ENCODE measurements around the gene FMO2. TPM values are rescaled to one million over a fixed set of nuclear protein-coding genes. Genes with fewer than 3 reads are reported as not detected.

Gene FMO2
- total and polyA plus RNA-seq, 2 of the 8 experiments (the other 6 are each of a cell fraction or from before 2014, with no cell fraction given): not detected

GRCh38 chr1:171179318-171180227, 5.5 kb upstream of the FMO2 start:
- Histone ChIP-seq H2AFZ (ENCODE audit: low read length) (no peak overlapping the region), H3K9me3 (ENCODE audit: insufficient read depth in 2 of 2, low read depth in 1 of 2, low read length in 1 of 2) (no peaks in the 10 kb centered on the region), H2AK5ac (ENCODE audit: low read depth, low read length) (no peak overlapping the region), H3K14ac (ENCODE audit: insufficient read length) (no peak overlapping the region), H3K4me3 (ENCODE audit: extremely low read depth in 1 of 4, insufficient read depth in 2 of 4, low read depth in 3 of 4, low read length in 4 of 4) (no peak overlapping the region), H3K23me2 (ENCODE audit: low read depth, low read length) (no peaks in the 10 kb centered on the region), H4K91ac (replicated peaks; ENCODE audit: insufficient read length, low read length) (no peak overlapping the region), H4K20me1 (replicated peaks in 1 of 2; ENCODE audit: control insufficient read depth in 1 of 2, insufficient read depth in 2 of 2, low read length in 2 of 2) (no peaks in the 10 kb centered on the region), H2BK12ac (ENCODE audit: low read depth, low read length) (no peak overlapping the region), H2BK15ac (ENCODE audit: low read length) (no peak overlapping the region), H4K8ac (ENCODE audit: extremely low read depth, insufficient read depth, low read length) (no peak overlapping the region), H3K4me1 (replicated peaks in 1 of 4; ENCODE audit: control insufficient read depth in 3 of 4, insufficient read depth in 4 of 4, low read length in 3 of 4) (no peaks in the 10 kb centered on the region), H2BK20ac (ENCODE audit: low read length) (no peak overlapping the region), H3K56ac (replicated peaks; ENCODE audit: insufficient read length, low read depth, low read length) (no peak overlapping the region), H3K18ac (ENCODE audit: extremely low read depth, low read length) (no peak overlapping the region), H3K4ac (replicated peaks; ENCODE audit: insufficient read length, low read depth, low read length) (no peak overlapping the region), H3K79me1 (ENCODE audit: low read depth, low read length) (no peaks in the 10 kb centered on the region), H3K27me3 (replicated peaks in 1 of 4; ENCODE audit: control insufficient read depth in 3 of 4, extremely low read depth in 1 of 4, insufficient read depth in 3 of 4, low read length in 3 of 4) (no peaks in the 10 kb centered on the region), H3K36me3 (ENCODE audit: control insufficient read depth in 2 of 4, insufficient read depth in 4 of 4, low read length in 3 of 4) (no peaks in the 10 kb centered on the region), H4K5ac (ENCODE audit: insufficient read length, low read depth, low read length) (no peak overlapping the region), H3K23ac (ENCODE audit: insufficient read length) (no peak overlapping the region), H3K79me2 (ENCODE audit: control insufficient read depth in 1 of 2, insufficient read depth in 2 of 2, low read length in 2 of 2) (no peaks in the 10 kb centered on the region), H3K9ac (replicated peaks in 1 of 4; ENCODE audit: extremely low read depth in 1 of 4, low read depth in 3 of 4, low read length in 3 of 4) (no peak overlapping the region), H3K27ac (ENCODE audit: low read depth, low read length) (no peak overlapping the region), H3K4me2 (ENCODE audit: insufficient read depth in 1 of 2, low read depth in 2 of 2, low read length in 2 of 2) (no peak overlapping the region), H2BK120ac (replicated peaks; ENCODE audit: low read depth, low read length) (no peak overlapping the region), H2BK5ac (ENCODE audit: low read depth, low read length) (no peak overlapping the region)
- no peak for TF ChIP-seq POLR2AphosphoS5 (IDR thresholded peaks at IDR 0.05; ENCODE audit: low read depth, low read length)
- no peak for TF ChIP-seq CTBP2 (IDR thresholded peaks at IDR 0.05; ENCODE audit: borderline replicate concordance, insufficient read depth, insufficient read length, low read length)
- no peak for TF ChIP-seq TAF7 (optimal IDR thresholded peaks at IDR 0.05; ENCODE audit: borderline replicate concordance, low read depth, low read length)
- no peak for TF ChIP-seq MAX (IDR thresholded peaks at IDR 0.05)
- ChIA-PET POLR2A (ENCODE audit: partially characterized antibody) (no interaction called here), CTCF (ENCODE audit: partially characterized antibody) (interaction anchor here (0.6 to 3.1 kb wide), 5 partner anchors 7 to 213 kb away, joined by 3 to 13 read pairs (median 6); no protein-coding TSS in a partner anchor)
- FAIRE-seq (no peak), DNase-seq (ENCODE audit: low read depth in 1 of 2, low spot score in 2 of 2) (no peak)
- 59 to 60% methylated on average over 1 to 5 of the region's 5 CpGs for WGBS, 2 experiments (ENCODE audit: extremely low coverage in 1 of 2, insufficient coverage in 1 of 2, insufficient read length in 1 of 2, insufficient replicate concordance in 2 of 2, low coverage in 1 of 2, low lambda C conversion rate in 2 of 2, missing lambda C conversion rate in 1 of 2)

Data from H1 (cell line).